Thyroid gland (tissue), 4 donors: Measurements from ENCODE around the gene H6PD.

Experiments used
- CTCF ChIP-seq, 6 experiments: fragments of 200-600 bp in 3 of 6; fragments of 450-650 bp in 3 of 6; sonication (generic) in 3 of 6; IDR thresholded peaks; one replicate each; pipeline ENCODE4 v1.5.1; 2016 to 2019; ENCODE audit warnings: antibody characterized with exemption in 6 of 6, mild to moderate bottlenecking in 2 of 6, inconsistent platforms in 1 of 6, moderate library complexity in 1 of 6
- POLR2A ChIP-seq, 2 donors: fragments of 450-650 bp; IDR thresholded peaks; one replicate each; pipeline ENCODE4 v1.6.1; 2017; ENCODE audit warnings: antibody characterized with exemption in 2 of 2, mild to moderate bottlenecking in 2 of 2, moderate library complexity in 1 of 2

DNA sequence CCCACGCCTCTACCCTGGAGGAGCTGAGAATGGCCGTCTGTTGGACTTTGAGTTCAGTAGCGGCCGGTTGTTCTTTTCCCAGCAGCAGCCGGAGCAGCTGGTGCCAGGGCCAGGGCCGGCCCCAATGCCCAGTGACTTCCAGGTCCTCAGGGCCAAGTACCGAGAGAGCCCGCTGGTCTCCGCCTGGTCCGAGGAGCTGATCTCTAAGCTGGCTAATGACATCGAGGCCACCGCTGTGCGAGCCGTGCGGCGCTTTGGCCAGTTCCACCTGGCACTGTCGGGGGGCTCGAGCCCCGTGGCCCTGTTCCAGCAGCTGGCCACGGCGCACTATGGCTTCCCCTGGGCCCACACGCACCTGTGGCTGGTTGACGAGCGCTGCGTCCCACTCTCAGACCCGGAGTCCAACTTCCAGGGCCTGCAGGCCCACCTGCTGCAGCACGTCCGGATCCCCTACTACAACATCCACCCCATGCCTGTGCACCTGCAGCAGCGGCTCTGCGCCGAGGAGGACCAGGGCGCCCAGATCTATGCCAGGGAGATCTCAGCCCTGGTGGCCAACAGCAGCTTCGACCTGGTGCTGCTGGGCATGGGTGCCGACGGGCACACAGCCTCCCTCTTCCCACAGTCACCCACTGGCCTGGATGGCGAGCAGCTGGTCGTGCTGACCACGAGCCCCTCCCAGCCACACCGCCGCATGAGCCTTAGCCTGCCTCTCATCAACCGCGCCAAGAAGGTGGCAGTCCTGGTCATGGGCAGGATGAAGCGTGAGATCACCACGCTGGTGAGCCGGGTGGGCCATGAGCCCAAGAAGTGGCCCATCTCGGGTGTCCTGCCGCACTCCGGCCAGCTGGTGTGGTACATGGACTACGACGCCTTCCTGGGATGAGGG is 29.7 kb downstream of the H6PD start:
- TF ChIP-seq CTCF (IDR thresholded peaks at IDR 0.05) (no peak), POLR2A (IDR thresholded peaks at IDR 0.05) (no peak)
